ENCODE data around the gene ZDHHC11. TPM values are rescaled to one million over a fixed set of nuclear protein-coding genes. Genes with fewer than 3 reads are reported as not detected.
"Not testable (repeated sequence)": the region's sequence is repeated elsewhere in the genome, so short reads cannot be mapped to it uniquely, and the experiment has no call there.

Gene ZDHHC11
- total RNA-seq, 1 experiment from 2014 or later: 0.56 TPM

GRCh38 chr5:757346-757930 lies 93.3 kb downstream of the ZDHHC11 start:
- Histone ChIP-seq H3K27me3 (peaks cover 5% of the 10 kb centered on the region; the same call in 1 of the 2 replicates), H3K9me3 (no peaks in the 10 kb centered on the region), H3K36me3 (no peaks in the 10 kb centered on the region), H3K4me3 (no peak overlapping the region)
- no peak for DNase-seq

- Histone ChIP-seq H3K36me3 (no peaks in the 10 kb centered on the region), H3K4me3 (no peak overlapping the region), H3K27me3 (peaks cover 3% of the 10 kb centered on the region; the same call in 1 of the 2 replicates), H3K9me3 (no peaks in the 10 kb centered on the region)
- DNase-seq: no peak
These were observed 93.9 kb downstream of the ZDHHC11 start for GRCh38 chr5:756865-757345.

GRCh38 chr5:756171-756570 lies 94.6 kb downstream of the ZDHHC11 start:
- H3K9me3 ChIP-seq: no peaks in the 10 kb centered on the region
- DNase-seq: no peak
- H3K36me3 ChIP-seq: no peaks in the 10 kb centered on the region
- no peak overlapping the region for H3K4me3 ChIP-seq
- H3K27me3 ChIP-seq: peaks cover 2% of the 10 kb centered on the region; the same call in 1 of the 2 replicates

- not testable (repeated sequence) for H3K36me3 ChIP-seq, H3K4me3 ChIP-seq, H3K27me3 ChIP-seq, H3K9me3 ChIP-seq, DNase-seq
These were observed 96.6 kb downstream of the ZDHHC11 start for GRCh38 chr5:754143-754632.

GRCh38 chr5:753567-754142 lies 97.1 kb downstream of the ZDHHC11 start:
- H3K4me3 ChIP-seq, H3K9me3 ChIP-seq, DNase-seq, H3K27me3 ChIP-seq, H3K36me3 ChIP-seq: not testable (repeated sequence)

GRCh38 chr5:752532-753115 lies 98.2 kb downstream of the ZDHHC11 start:
- H3K4me3 ChIP-seq, DNase-seq, H3K36me3 ChIP-seq, H3K9me3 ChIP-seq, H3K27me3 ChIP-seq: not testable (repeated sequence)

- H3K4me3 ChIP-seq, H3K36me3 ChIP-seq, H3K27me3 ChIP-seq, H3K9me3 ChIP-seq, DNase-seq: not testable (repeated sequence)
These were observed 98.8 kb downstream of the ZDHHC11 start for GRCh38 chr5:751992-752391.

- H3K27me3 ChIP-seq: no peaks in the 10 kb centered on the region
- DNase-seq: no peak
These were observed 99.3 kb downstream of the ZDHHC11 start for GRCh38 chr5:751496-751895.

GRCh38 chr5:750226-750625 lies 100.6 kb downstream of the ZDHHC11 start:
- not testable (repeated sequence) for H3K4me3 ChIP-seq, H3K36me3 ChIP-seq, H3K9me3 ChIP-seq, DNase-seq, H3K27me3 ChIP-seq

More at GRCh38 chr5:751496-751895, 99.3 kb downstream of the ZDHHC11 start:
- Histone ChIP-seq H3K4me3 (no peak overlapping the region), H3K9me3 (no peaks in the 10 kb centered on the region), H3K36me3 (no peaks in the 10 kb centered on the region)

GRCh38 chr5:749101-749670 lies 101.6 kb downstream of the ZDHHC11 start:
- Histone ChIP-seq H3K9me3 (no peaks in the 10 kb centered on the region), H3K27me3 (no peaks in the 10 kb centered on the region), H3K36me3 (no peaks in the 10 kb centered on the region), H3K4me3 (no peak overlapping the region)
- DNase-seq: no peak

GRCh38 chr5:748011-748980 lies 102.5 kb downstream of the ZDHHC11 start:
- H3K36me3 ChIP-seq, DNase-seq, H3K27me3 ChIP-seq, H3K4me3 ChIP-seq, H3K9me3 ChIP-seq: not testable (repeated sequence)

GRCh38 chr5:747303-747844 lies 103.4 kb downstream of the ZDHHC11 start:
- not testable (repeated sequence) for H3K27me3 ChIP-seq, H3K9me3 ChIP-seq, H3K4me3 ChIP-seq, H3K36me3 ChIP-seq, DNase-seq

- no peak for DNase-seq
- H3K4me3 ChIP-seq: no peak overlapping the region
- no peaks in the 10 kb centered on the region for H3K36me3 ChIP-seq
- H3K27me3 ChIP-seq: no peaks in the 10 kb centered on the region; the same call in 1 of the 2 replicates
- peaks cover 2% of the 10 kb centered on the region; the same call in 1 of the 2 replicates for H3K9me3 ChIP-seq
These were observed 104.5 kb downstream of the ZDHHC11 start for GRCh38 chr5:746258-746761.

Measured in MG63 (cell line).